HCT116 (cell line): ENCODE data around the gene CYBB. TPM values are rescaled to one million over a fixed set of nuclear protein-coding genes. Genes with fewer than 3 reads are reported as not detected.

Experiments
- ATAC-seq: fragments of 200-7000 bp; cut with Tn5 transposase; 2 replicates; pipeline ENCODE4 v1.9.1; 2020; ENCODE audit warnings: mild to moderate bottlenecking, moderate library complexity
- BruUV-seq: library from RNA; stranded (reverse); fragments of 400-500 nt; replicated peaks from 2 replicates; lab custom pipeline; 2021; lab: Mats Ljungman, UMichigan
- CTCF ChIA-PET: fragments of 300-600 bp; sonication (Branson Sonifier 250); formaldehyde crosslinking; loops from one replicate; lab custom pipeline; 2021; ENCODE audit warnings: antibody characterized with exemption; lab: Charles Lee
- POLR2A ChIA-PET: fragments of 300-600, 350-600 bp; sonication (Branson Sonifier 250); formaldehyde crosslinking; loops from one replicate; lab custom pipeline; 2021; ENCODE audit warnings: antibody characterized with exemption; lab: Charles Lee
- RAD21 ChIA-PET, 2 experiments: fragments of 300-600 bp; sonication (Branson Sonifier 250); formaldehyde crosslinking; loops; one replicate each; lab custom pipeline; 2023; ENCODE audit warnings: low total read pairs in 2 of 2; ENCODE audit not compliant: uncharacterized antibody in 2 of 2, unreplicated experiment in 2 of 2, low non-redundant PET in 1 of 2; lab: Charles Lee
- DNase-seq: peaks from one replicate; pipeline ENCODE4 v3.0.0-alpha.2; 2010; ENCODE audit warnings: low read depth, low spot score
- H2AFZ ChIP-seq: fragments of 200-600 bp; shearing (Covaris generic), sonication (generic); 2 replicates; pipeline ENCODE4 v1.6.1; 2017; ENCODE audit warnings: low read depth, mixed run types, mixed read lengths, antibody characterized with exemption, low read length; ENCODE audit not compliant: poor library complexity, severe bottlenecking
- H3K27ac ChIP-seq: 2 replicates; pipeline ENCODE4 v1.5.1; 2012; ENCODE audit warnings: low read depth, low read length
- H3K27me3 ChIP-seq: fragments of 200-600 bp; sonication (generic); 2 replicates; pipeline ENCODE4 v1.6.1; 2016; ENCODE audit warnings: mixed run types, low read length, mixed read lengths; ENCODE audit not compliant: insufficient read depth
- H3K36me3 ChIP-seq, 2 experiments: fragments of 200-500 bp in 1 of 2; fragments of 200-600 bp in 1 of 2; sonication (Bioruptor generic) in 1 of 2; sonication (generic) in 1 of 2; 2 replicates each; pipeline versions ENCODE4 v1.5.1 to v1.6.1; 2014 to 2016; ENCODE audit warnings: low read length in 2 of 2, inconsistent platforms in 1 of 2, mixed read lengths in 1 of 2, mixed run types in 1 of 2; ENCODE audit not compliant: insufficient read depth in 2 of 2, control insufficient read depth in 1 of 2
- H3K4me1 ChIP-seq, 2 experiments: fragments of 200-600 bp in 1 of 2; sonication (generic) in 1 of 2; 2 replicates each; pipeline versions ENCODE4 v1.5.1 to v1.6.1; 2012 to 2017; ENCODE audit warnings: low read length in 2 of 2, inconsistent platforms in 1 of 2, mild to moderate bottlenecking in 1 of 2, mixed read lengths in 1 of 2, mixed run types in 1 of 2, moderate library complexity in 1 of 2; ENCODE audit not compliant: insufficient read depth in 2 of 2, control insufficient read depth in 1 of 2
- H3K4me2 ChIP-seq: fragments of 200-600 bp; sonication (generic); 2 replicates; pipeline ENCODE4 v1.6.1; 2017; ENCODE audit warnings: mixed run types, low read length, mixed read lengths
- H3K4me3 ChIP-seq, 2 experiments: fragments of 200-600 bp in 1 of 2; sonication (generic) in 1 of 2; replicated peaks in 1 of 2; 2 replicates each; pipeline ENCODE4 v1.5.1; 2011 to 2016; ENCODE audit warnings: low read length in 2 of 2, control low read depth in 1 of 2, low read depth in 1 of 2, mild to moderate bottlenecking in 1 of 2, mixed read lengths in 1 of 2, mixed run types in 1 of 2
- H3K79me2 ChIP-seq: fragments of 200-600 bp; sonication (generic); 2 replicates; pipeline ENCODE4 v1.6.1; 2017; ENCODE audit warnings: mild to moderate bottlenecking, mixed run types, low read length, moderate library complexity, mixed read lengths; ENCODE audit not compliant: insufficient read depth
- H3K9ac ChIP-seq: fragments of 200-600 bp; sonication (generic); 2 replicates; pipeline ENCODE4 v1.6.1; 2016; ENCODE audit warnings: low read length, mixed read lengths
- H3K9me2 ChIP-seq: fragments of 200-600 bp; sonication (generic), shearing (Covaris generic); 2 replicates; pipeline ENCODE4 v1.6.1; 2017; ENCODE audit warnings: mixed run types, mild to moderate bottlenecking, moderate library complexity; ENCODE audit not compliant: insufficient read depth
- H3K9me3 ChIP-seq, 2 experiments: fragments of 200-500 bp in 1 of 2; fragments of 200-600 bp in 1 of 2; sonication (Bioruptor generic) in 1 of 2; sonication (generic) in 1 of 2; 2 replicates each; pipeline ENCODE4 v1.6.1; 2014 to 2017; ENCODE audit warnings: low read length in 2 of 2, mixed read lengths in 2 of 2, inconsistent platforms in 1 of 2, low read depth in 1 of 2, mild to moderate bottlenecking in 1 of 2, mixed run types in 1 of 2, moderate library complexity in 1 of 2; ENCODE audit not compliant: control insufficient read depth in 1 of 2, insufficient read depth in 1 of 2
- H4K20me1 ChIP-seq: fragments of 200-600 bp; sonication (generic), shearing (Covaris generic); 2 replicates; pipeline ENCODE4 v1.6.1; 2017; ENCODE audit warnings: mixed run types, mild to moderate bottlenecking, moderate library complexity; ENCODE audit not compliant: insufficient read depth
- CBX3 ChIP-seq: IDR thresholded peaks from 2 replicates; pipeline ENCODE4 v1.6.1; 2012; ENCODE audit warnings: low read depth
- ELF1 ChIP-seq: IDR thresholded peaks from 2 replicates; pipeline ENCODE4 v1.6.1; 2012; ENCODE audit warnings: low read depth, borderline replicate concordance
- FOSL1 ChIP-seq: IDR thresholded peaks from 2 replicates; pipeline ENCODE4 v1.6.1; 2012; ENCODE audit warnings: low read depth
- POLR2A ChIP-seq: IDR thresholded peaks from 2 replicates; pipeline ENCODE4 v1.7.0; 2011; ENCODE audit warnings: borderline replicate concordance; ENCODE audit not compliant: insufficient read depth, insufficient read length; ENCODE audit errors: extremely low read depth
- SIN3A ChIP-seq: IDR thresholded peaks from 2 replicates; pipeline ENCODE4 v1.6.1; 2012; ENCODE audit warnings: low read depth
- SP1 ChIP-seq: IDR thresholded peaks from 2 replicates; pipeline ENCODE4 v1.6.1; 2012; ENCODE audit warnings: low read depth
- ZBTB33 ChIP-seq: IDR thresholded peaks from 2 replicates; pipeline ENCODE4 v1.6.1; 2011; ENCODE audit warnings: mild to moderate bottlenecking, low read length, moderate library complexity; ENCODE audit not compliant: insufficient replicate concordance; ENCODE audit errors: extremely low read depth
- intact Hi-C: fragments of 100-400 bp; cut with micrococcal nuclease; formaldehyde crosslinking; loops from 2 replicates; pipeline ENCODE4 v1.10.0; 2022
- total RNA-seq: library from RNA; stranded (reverse); gene quantifications from one replicate; pipeline ENCODE4 v1.2.1, GENCODE V29; 2021; ENCODE audit not compliant: unreplicated experiment
- TF ChIP-seq, protein P1 (sequence below), 3 experiments: fragments of 200-600 bp in 1 of 3; sonication (generic) in 1 of 3; IDR thresholded peaks in 2 of 3; conservative IDR thresholded peaks in 1 of 3; 2 replicates each; pipeline ENCODE4 v1.5.1; 2012 to 2017; ENCODE audit warnings: low read depth in 2 of 3, low read length in 2 of 3, antibody characterized with exemption in 1 of 3, borderline replicate concordance in 1 of 3, control low read depth in 1 of 3, mild to moderate bottlenecking in 1 of 3, mixed read lengths in 1 of 3, mixed run types in 1 of 3, moderate library complexity in 1 of 3; ENCODE audit not compliant: insufficient read depth in 1 of 3

The CYBB gene
- total RNA-seq, 1 experiment from 2014 or later = 0.59 TPM

DNA sequence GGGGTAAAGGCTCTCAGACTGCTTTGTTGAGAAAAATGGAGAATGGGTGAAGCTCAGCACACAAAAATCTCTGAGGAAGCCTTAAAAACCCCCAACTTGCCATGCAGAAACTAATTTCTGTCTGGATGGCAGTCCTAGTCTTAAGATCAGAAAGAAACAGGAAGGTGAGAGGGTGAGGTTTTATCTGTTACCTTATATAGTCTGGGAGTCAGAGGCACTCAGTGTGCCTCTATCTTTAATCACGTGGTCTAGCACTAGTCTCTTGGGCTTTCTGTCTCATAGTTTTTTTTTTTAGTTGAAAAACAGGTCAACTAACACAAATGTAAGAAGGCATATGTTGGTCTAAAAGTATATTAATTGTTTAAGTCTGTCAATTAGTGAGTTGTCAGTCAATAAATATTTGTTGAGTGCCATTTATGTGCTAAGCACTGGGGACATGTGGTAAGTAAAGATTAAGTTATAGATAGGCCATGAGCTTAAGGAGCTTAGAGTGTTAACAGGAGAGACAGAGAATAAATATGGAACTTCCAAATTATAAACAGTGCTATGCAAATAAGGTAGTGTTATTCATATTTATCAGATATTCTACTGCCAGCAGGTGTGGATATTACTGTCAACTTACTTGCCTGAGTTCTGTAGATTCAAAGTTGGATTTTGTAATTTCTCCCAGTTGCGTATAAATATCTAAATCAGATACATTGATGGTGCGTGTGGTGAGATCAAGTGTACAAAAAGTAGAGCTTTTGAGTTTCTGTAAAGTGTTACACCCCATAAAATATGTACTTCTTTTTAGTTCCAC, 7.0 kb downstream of the CYBB start:
- H2AFZ ChIP-seq = no peak overlapping the region
- no peak for TF ChIP-seq SP1
- no peak for TF ChIP-seq ZBTB33
- TF ChIP-seq, all 23 proteins: peak for 0
- no peak overlapping the region for H3K9ac ChIP-seq
- H3K9me3 ChIP-seq = no peaks in the 10 kb centered on the region
- no peak overlapping the region for H3K27ac ChIP-seq
- no TSS peak for BruUV-seq
- ChIA-PET POLR2A (no interaction called here), CTCF (no interaction called here), RAD21 (no interaction called here)
- H3K36me3 ChIP-seq = no peaks in the 10 kb centered on the region
- DNase-seq = no peak
- intact Hi-C loops = no loop called here
- no peaks in the 10 kb centered on the region for H3K9me2 ChIP-seq
- ATAC-seq = no peak
- H3K4me1 ChIP-seq = no peaks in the 10 kb centered on the region
- no peak overlapping the region for H3K4me2 ChIP-seq
- H3K4me3 ChIP-seq = no peak overlapping the region
- H4K20me1 ChIP-seq = no peaks in the 10 kb centered on the region
- H3K79me2 ChIP-seq = no peaks in the 10 kb centered on the region
- H3K27me3 ChIP-seq = no peaks in the 10 kb centered on the region

- no peak for TF ChIP-seq ELF1
- TF ChIP-seq CBX3 = no peak
- no peak for TF ChIP-seq SIN3A
- TF ChIP-seq FOSL1 = no peak
- TF ChIP-seq, protein P1, sequence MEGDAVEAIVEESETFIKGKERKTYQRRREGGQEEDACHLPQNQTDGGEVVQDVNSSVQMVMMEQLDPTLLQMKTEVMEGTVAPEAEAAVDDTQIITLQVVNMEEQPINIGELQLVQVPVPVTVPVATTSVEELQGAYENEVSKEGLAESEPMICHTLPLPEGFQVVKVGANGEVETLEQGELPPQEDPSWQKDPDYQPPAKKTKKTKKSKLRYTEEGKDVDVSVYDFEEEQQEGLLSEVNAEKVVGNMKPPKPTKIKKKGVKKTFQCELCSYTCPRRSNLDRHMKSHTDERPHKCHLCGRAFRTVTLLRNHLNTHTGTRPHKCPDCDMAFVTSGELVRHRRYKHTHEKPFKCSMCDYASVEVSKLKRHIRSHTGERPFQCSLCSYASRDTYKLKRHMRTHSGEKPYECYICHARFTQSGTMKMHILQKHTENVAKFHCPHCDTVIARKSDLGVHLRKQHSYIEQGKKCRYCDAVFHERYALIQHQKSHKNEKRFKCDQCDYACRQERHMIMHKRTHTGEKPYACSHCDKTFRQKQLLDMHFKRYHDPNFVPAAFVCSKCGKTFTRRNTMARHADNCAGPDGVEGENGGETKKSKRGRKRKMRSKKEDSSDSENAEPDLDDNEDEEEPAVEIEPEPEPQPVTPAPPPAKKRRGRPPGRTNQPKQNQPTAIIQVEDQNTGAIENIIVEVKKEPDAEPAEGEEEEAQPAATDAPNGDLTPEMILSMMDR (IDR thresholded peaks at IDR 0.05 in 2 of 3, conservative IDR thresholded peaks at IDR 0.05 in 1 of 3; ENCODE audit: borderline replicate concordance in 1 of 3, insufficient read depth in 1 of 3, low read depth in 2 of 3, low read length in 2 of 3) = no peak
- TF ChIP-seq POLR2A = no peak
- H3K36me3 ChIP-seq = no peaks in the 10 kb centered on the region
- no TSS peak for BruUV-seq
- no peak overlapping the region for H3K27ac ChIP-seq
- H3K4me1 ChIP-seq = no peaks in the 10 kb centered on the region
- ChIA-PET CTCF (no interaction called here), RAD21 (no interaction called here), POLR2A (no interaction called here)
- H3K4me3 ChIP-seq = no peak overlapping the region
- DNase-seq (no peak), ATAC-seq (no peak)
- H4K20me1 ChIP-seq = no peaks in the 10 kb centered on the region
- no peaks in the 10 kb centered on the region for H3K9me2 ChIP-seq
- H3K27me3 ChIP-seq = no peaks in the 10 kb centered on the region
- no peak overlapping the region for H3K4me2 ChIP-seq
- H3K79me2 ChIP-seq = no peaks in the 10 kb centered on the region
- H3K9ac ChIP-seq = no peak overlapping the region
- intact Hi-C loops = no loop called here
- H2AFZ ChIP-seq = no peak overlapping the region
- H3K9me3 ChIP-seq = no peaks in the 10 kb centered on the region
Observed at GRCh38 chrX:37787423-37787869, 7.6 kb downstream of the CYBB start.
